ENCODE results near the gene LENG8. TPM values are rescaled to one million over a fixed set of nuclear protein-coding genes. Genes with fewer than 3 reads are reported as not detected.
A peak's percentile ranks its signal among the peaks of the same experiment; 100 is the strongest.

The LENG8 gene
- total RNA-seq, 1 experiment from 2014 or later, result 148 TPM

DNA sequence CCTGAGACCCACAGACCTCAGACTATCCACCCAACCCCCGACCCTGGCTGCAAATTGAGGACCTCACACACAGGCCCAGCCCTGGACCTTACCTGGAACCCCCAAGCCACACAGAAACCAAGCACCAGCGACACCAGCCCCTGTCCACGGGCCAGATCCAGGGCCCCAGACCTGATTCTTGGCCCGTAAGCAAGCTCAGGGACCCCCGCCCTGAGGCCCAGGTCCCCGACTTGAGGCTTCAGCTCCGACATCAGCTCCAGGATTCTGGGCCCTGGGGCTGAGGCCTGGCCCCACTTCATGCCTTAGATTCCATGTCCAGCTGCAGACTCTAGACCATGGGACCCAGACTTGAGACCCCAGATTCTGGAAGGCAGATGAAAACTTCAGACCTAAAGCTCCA lies 27.5 kb upstream of the LENG8 start:
- no peaks in the 10 kb centered on the region for H4K20me1 ChIP-seq (ENCODE audit: control insufficient read depth, insufficient read depth, insufficient read length)
- H3K14ac ChIP-seq (ENCODE audit: insufficient read depth, low read length), result no peak overlapping the region
- H2BK12ac ChIP-seq (ENCODE audit: insufficient read length, low read depth, low read length), result no peak overlapping the region
- no peak overlapping the region for H4K8ac ChIP-seq (replicated peaks; ENCODE audit: insufficient read length, low read depth, low read length)
- no peak overlapping the region for H2BK5ac ChIP-seq (ENCODE audit: insufficient read length, low read length)
- no peak overlapping the region for H2BK120ac ChIP-seq (ENCODE audit: low read depth, low read length, poor library complexity, severe bottlenecking)
- H3K9me3 ChIP-seq (ENCODE audit: control insufficient read depth, low read depth, low read length), result no peaks in the 10 kb centered on the region
- no peak overlapping the region for H2AK5ac ChIP-seq (ENCODE audit: insufficient read length, low read length)
- no peak overlapping the region for H3K9ac ChIP-seq (ENCODE audit: extremely low read depth, insufficient read length, low read length)
- H3K23me2 ChIP-seq (ENCODE audit: insufficient read length, low read depth, low read length, poor library complexity, severe bottlenecking), result peaks cover 4% of the 10 kb centered on the region
- Mint-ChIP-seq H3K4me3 (peak overlapping the region; percentile 47 to 65), H3K4me1 (peaks cover 42 to 55% of the 10 kb centered on the region in 2 experiments), H3K9me3 (peaks cover 0 to 2% of the 10 kb centered on the region in 2 experiments; a peak in 3 of 5 replicates), H3K27ac (peak overlapping the region; percentile 76 to 91 (median 82); a peak in 6 of 7 replicates), H3K27me3 (ENCODE audit: low read depth) (peaks cover 51% of the 10 kb centered on the region), H3K36me3 (ENCODE audit: insufficient read depth in 1 of 3, low read depth in 3 of 3) (peaks cover 24 to 56% (median 49%) of the 10 kb centered on the region in 3 experiments; a peak in 6 of 7 replicates)
- H3K27ac ChIP-seq (ENCODE audit: insufficient read length, low read depth, low read length), result no peak overlapping the region
- no peak overlapping the region for H3K4ac ChIP-seq (ENCODE audit: low read depth, low read length)
- H4K5ac ChIP-seq (ENCODE audit: insufficient read length, low read depth, low read length), result no peak overlapping the region
- peaks cover 5% of the 10 kb centered on the region; the same call in 1 of the 2 replicates for H3K4me1 ChIP-seq (ENCODE audit: insufficient read depth, low read length)
- no peak overlapping the region for H2BK15ac ChIP-seq (ENCODE audit: low read depth, low read length)
- no peak for TF ChIP-seq CTCF (conservative IDR thresholded peaks at IDR 0.05)
- H3K4me2 ChIP-seq (ENCODE audit: insufficient read depth, insufficient read length, low read length), result peak overlapping the region; percentile 30
- no peaks in the 10 kb centered on the region for H3K79me1 ChIP-seq (ENCODE audit: insufficient read depth, low read depth, low read length, poor library complexity, severe bottlenecking)
- no peak overlapping the region for H3K18ac ChIP-seq (ENCODE audit: insufficient read length, low read depth, low read length)
- DNase-seq, result no peak
- no peak overlapping the region for H2BK20ac ChIP-seq (ENCODE audit: low read depth, low read length, poor library complexity, severe bottlenecking)
- no peaks in the 10 kb centered on the region; the same call in 1 of the 2 replicates for H3K27me3 ChIP-seq (ENCODE audit: insufficient read depth, low read length)
- no peak overlapping the region for H3K23ac ChIP-seq (ENCODE audit: insufficient read length, low read depth, low read length)
- H4K91ac ChIP-seq (ENCODE audit: insufficient read length, low read depth, low read length), result no peak overlapping the region
- no peaks in the 10 kb centered on the region for H3K79me2 ChIP-seq (ENCODE audit: insufficient read depth, low read length)
- no peak overlapping the region for H3K56ac ChIP-seq (ENCODE audit: insufficient read length, low read depth, low read length)
- WGBS (ENCODE audit: extremely low coverage, insufficient read length, low lambda C conversion rate), result no CpG with 5 or more reads among the region's 7 CpGs
- no peak overlapping the region for H3T11ph ChIP-seq (ENCODE audit: low read length)
- H2AFZ ChIP-seq (ENCODE audit: low read length), result no peak overlapping the region

All from H9 (cell line).